Chondrocyte (in vitro differentiated cells): ENCODE data around the gene CFLAR. TPM values are rescaled to one million over a fixed set of nuclear protein-coding genes. Genes with fewer than 3 reads are reported as not detected.
A peak's percentile ranks its signal among the peaks of the same experiment; 100 is the strongest.

Source experiments
- DNase-seq: peaks from one replicate; pipeline ENCODE4 v3.0.0; 2021; ENCODE audit warnings: mixed read lengths, low spot score
- H3K27ac Mint-ChIP-seq: one replicate; pipeline ENCODE4 v1.8.0; 2021; ENCODE audit warnings: mild to moderate bottlenecking, moderate library complexity, mixed read lengths; ENCODE audit not compliant: unreplicated experiment
- H3K27me3 Mint-ChIP-seq: 2 replicates; pipeline ENCODE4 v1.8.0; 2021; ENCODE audit warnings: low read depth, mixed read lengths
- H3K36me3 Mint-ChIP-seq: 2 replicates; pipeline ENCODE4 v1.8.0; 2021; ENCODE audit warnings: low read depth, mixed read lengths
- H3K4me1 Mint-ChIP-seq: 2 replicates; pipeline ENCODE4 v1.8.0; 2021; ENCODE audit warnings: low read depth, mild to moderate bottlenecking, mixed read lengths
- H3K4me3 Mint-ChIP-seq: one replicate; pipeline ENCODE4 v1.8.0; 2021; ENCODE audit warnings: mild to moderate bottlenecking, moderate library complexity, mixed read lengths; ENCODE audit not compliant: unreplicated experiment
- H3K9me3 Mint-ChIP-seq: 2 replicates; pipeline ENCODE4 v1.8.0; 2021; ENCODE audit warnings: low read depth, mixed read lengths
- total RNA-seq: library from RNA; stranded (reverse); gene quantifications from 3 replicates; pipeline ENCODE4 v1.2.1, GENCODE V29; 2021
- TF ChIP-seq, protein P1 (sequence below): fragments of 200-600 bp; sonication (generic); IDR thresholded peaks from 2 replicates; pipeline ENCODE4 v1.5.0; 2021; ENCODE audit warnings: antibody characterized with exemption, mild to moderate bottlenecking, moderate library complexity

The CFLAR gene
- total RNA-seq, 1 donor from 2014 or later: 35.8 TPM

GRCh38 chr2:201150454-201151020, 34.6 kb downstream of the CFLAR start:
- Mint-ChIP-seq H3K27ac (peak overlapping the region; percentile 93), H3K27me3 (no peaks in the 10 kb centered on the region), H3K4me1 (peaks cover 35% of the 10 kb centered on the region), H3K9me3 (no peaks in the 10 kb centered on the region), H3K36me3 (peaks cover 3% of the 10 kb centered on the region), H3K4me3 (no peak overlapping the region)
- no peak for DNase-seq
- TF ChIP-seq, protein P1, sequence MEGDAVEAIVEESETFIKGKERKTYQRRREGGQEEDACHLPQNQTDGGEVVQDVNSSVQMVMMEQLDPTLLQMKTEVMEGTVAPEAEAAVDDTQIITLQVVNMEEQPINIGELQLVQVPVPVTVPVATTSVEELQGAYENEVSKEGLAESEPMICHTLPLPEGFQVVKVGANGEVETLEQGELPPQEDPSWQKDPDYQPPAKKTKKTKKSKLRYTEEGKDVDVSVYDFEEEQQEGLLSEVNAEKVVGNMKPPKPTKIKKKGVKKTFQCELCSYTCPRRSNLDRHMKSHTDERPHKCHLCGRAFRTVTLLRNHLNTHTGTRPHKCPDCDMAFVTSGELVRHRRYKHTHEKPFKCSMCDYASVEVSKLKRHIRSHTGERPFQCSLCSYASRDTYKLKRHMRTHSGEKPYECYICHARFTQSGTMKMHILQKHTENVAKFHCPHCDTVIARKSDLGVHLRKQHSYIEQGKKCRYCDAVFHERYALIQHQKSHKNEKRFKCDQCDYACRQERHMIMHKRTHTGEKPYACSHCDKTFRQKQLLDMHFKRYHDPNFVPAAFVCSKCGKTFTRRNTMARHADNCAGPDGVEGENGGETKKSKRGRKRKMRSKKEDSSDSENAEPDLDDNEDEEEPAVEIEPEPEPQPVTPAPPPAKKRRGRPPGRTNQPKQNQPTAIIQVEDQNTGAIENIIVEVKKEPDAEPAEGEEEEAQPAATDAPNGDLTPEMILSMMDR: no peak

DNA sequence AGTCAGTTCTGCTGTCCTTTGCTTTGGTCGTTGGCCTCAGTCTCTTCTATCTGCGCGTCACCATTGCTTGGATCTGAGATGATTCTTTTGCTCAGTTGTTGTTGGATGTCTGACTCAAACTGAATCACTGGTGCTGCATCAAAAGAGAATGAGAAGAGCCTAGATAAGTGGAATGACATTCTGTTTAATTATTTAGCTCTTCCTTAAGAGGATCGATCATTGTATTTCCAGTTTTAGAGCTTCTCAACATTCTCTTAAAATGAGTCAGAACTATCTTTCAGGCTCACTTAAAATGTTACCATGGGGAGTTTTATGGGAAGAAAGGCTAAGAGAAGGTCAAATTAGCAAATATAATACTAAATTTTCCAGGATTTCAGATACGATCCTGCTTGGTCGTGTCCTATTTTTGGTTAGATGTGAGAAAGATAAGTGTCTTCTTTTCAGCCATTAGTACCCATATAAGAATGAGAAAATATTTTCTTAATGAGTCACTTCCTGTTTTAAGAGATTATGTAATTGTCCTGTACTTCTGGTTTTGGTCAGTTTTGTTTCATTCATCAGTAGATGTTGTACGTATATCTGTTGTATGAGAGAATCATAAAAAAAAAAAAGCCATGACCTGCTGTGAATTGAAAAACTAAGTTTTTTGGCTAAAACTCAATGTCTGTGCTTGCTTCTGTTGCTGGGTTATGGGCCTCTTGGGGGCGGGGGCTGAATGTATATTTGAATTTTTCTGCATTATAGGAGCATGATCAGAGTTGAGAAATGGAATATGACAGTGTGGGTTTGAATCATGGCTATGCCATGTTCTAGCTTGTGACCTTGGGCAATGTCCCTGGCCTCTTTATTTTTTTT, 35.4 kb downstream of the CFLAR start:
- Mint-ChIP-seq H3K4me1 (peaks cover 35% of the 10 kb centered on the region), H3K27ac (peak overlapping the region; percentile 93), H3K4me3 (peak overlapping the region; percentile 14), H3K9me3 (no peaks in the 10 kb centered on the region), H3K27me3 (no peaks in the 10 kb centered on the region), H3K36me3 (peaks cover 3% of the 10 kb centered on the region)
- TF ChIP-seq, protein P1: no peak
- DNase-seq: no peak

DNA sequence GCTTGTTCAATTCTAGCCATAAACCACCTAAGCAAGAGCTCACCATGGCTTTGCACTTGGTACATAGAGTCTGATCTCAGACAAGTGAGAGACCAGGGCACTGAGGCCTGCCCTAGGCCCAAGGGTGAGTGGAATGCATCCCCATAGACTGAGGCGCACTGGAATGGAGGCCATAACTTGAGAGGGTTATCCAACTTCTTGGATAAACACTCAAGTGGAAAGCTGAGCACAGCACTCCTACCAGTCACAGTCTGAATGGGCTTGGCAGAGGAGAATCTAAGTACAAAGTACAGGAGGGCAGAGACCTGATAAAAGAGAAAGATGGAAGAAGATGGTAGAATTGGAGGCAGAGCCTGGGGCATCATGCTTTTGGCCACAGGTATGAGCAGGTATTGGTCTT, 36.6 kb downstream of the CFLAR start:
- peaks cover 35% of the 10 kb centered on the region for H3K4me1 Mint-ChIP-seq
- no peaks in the 10 kb centered on the region for H3K27me3 Mint-ChIP-seq
- peaks cover 3% of the 10 kb centered on the region for H3K36me3 Mint-ChIP-seq
- TF ChIP-seq, protein P1: no peak
- DNase-seq: no peak
- H3K9me3 Mint-ChIP-seq: no peaks in the 10 kb centered on the region
- H3K27ac Mint-ChIP-seq: peak overlapping the region; percentile 47
- H3K4me3 Mint-ChIP-seq: no peak overlapping the region

GRCh38 chr2:201152999-201153815, 37.2 kb downstream of the CFLAR start:
- peaks cover 3% of the 10 kb centered on the region for H3K36me3 Mint-ChIP-seq
- TF ChIP-seq, protein P1: no peak
- no peak for DNase-seq
- H3K4me1 Mint-ChIP-seq: peaks cover 40% of the 10 kb centered on the region
- no peaks in the 10 kb centered on the region for H3K9me3 Mint-ChIP-seq
- H3K4me3 Mint-ChIP-seq: no peak overlapping the region
- no peaks in the 10 kb centered on the region for H3K27me3 Mint-ChIP-seq
- H3K27ac Mint-ChIP-seq: no peak overlapping the region
